SH-SY5Y (cell line): Measurements from ENCODE around the gene DPYSL4.

Source experiments
- GATA2 ChIP-seq: IDR thresholded peaks from 2 replicates; pipeline ENCODE4 v1.6.1; 2011; ENCODE audit warnings: mild to moderate bottlenecking, low read depth, low read length
- GATA3 ChIP-seq: IDR thresholded peaks from 2 replicates; pipeline ENCODE4 v1.6.1; 2011; ENCODE audit warnings: low read depth, mild to moderate bottlenecking, low read length, moderate library complexity

DNA sequence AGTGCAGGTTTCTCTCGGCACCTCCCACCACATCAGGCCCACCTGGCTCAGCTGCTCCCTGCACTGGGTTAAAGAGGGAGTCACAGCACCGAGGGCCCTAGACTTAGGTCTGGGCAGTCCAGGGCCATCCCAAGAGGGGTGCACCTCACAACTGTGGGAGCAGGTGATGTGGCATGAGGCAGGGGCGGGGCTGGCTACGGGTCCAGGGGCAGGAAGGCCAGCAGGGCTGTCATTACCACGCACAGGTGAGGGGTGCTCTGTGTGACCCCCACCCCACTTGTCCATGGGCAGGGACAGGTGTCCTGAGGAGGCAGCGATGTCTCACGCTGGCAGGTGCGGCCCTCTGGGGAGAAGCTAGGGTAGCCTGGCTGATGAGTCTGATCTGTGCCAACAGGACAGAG, 40.5 kb upstream of the DPYSL4 start:
- TF ChIP-seq GATA2, result no peak
- no peak for TF ChIP-seq GATA3
